ENCODE measurements around the gene HSD3B7. TPM values are rescaled to one million over a fixed set of nuclear protein-coding genes. Genes with fewer than 3 reads are reported as not detected.
A peak's percentile ranks its signal among the peaks of the same experiment; 100 is the strongest.

Gene HSD3B7
- total RNA-seq, 1 donor, result 45.6 TPM

- no peak overlapping the region for H3K4me2 ChIP-seq (ENCODE audit: insufficient read depth, low read length)
- peaks cover 74% of the 10 kb centered on the region for H3K36me3 ChIP-seq (ENCODE audit: insufficient read depth, low read length)
- H3K4me3 ChIP-seq (ENCODE audit: insufficient read depth, low read length), result no peak overlapping the region
- H2AFZ ChIP-seq (ENCODE audit: low read length), result no peak overlapping the region
- DNase-seq (ENCODE audit: insufficient read length, low spot score, missing footprints), result peak; percentile 89
- H4K20me1 ChIP-seq (ENCODE audit: insufficient read depth, low read length), result peaks cover 6% of the 10 kb centered on the region
- no peaks in the 10 kb centered on the region for H3K4me1 ChIP-seq (ENCODE audit: insufficient read depth, low read length)
- H3K27me3 ChIP-seq (ENCODE audit: insufficient read depth, low read length), result no peaks in the 10 kb centered on the region
- H3K27ac ChIP-seq (ENCODE audit: low read depth, low read length), result no peak overlapping the region
- no peak for TF ChIP-seq CTCF (IDR thresholded peaks at IDR 0.05; ENCODE audit: extremely low read depth, low read depth, low read length)
- no peaks in the 10 kb centered on the region for H3K79me2 ChIP-seq (ENCODE audit: insufficient read depth, low read length)
- H3K9me3 ChIP-seq (ENCODE audit: low read depth, low read length), result no peaks in the 10 kb centered on the region
These were observed 17.2 kb upstream of the HSD3B7 start for GRCh38 chr16:30967795-30968194.

DNA sequence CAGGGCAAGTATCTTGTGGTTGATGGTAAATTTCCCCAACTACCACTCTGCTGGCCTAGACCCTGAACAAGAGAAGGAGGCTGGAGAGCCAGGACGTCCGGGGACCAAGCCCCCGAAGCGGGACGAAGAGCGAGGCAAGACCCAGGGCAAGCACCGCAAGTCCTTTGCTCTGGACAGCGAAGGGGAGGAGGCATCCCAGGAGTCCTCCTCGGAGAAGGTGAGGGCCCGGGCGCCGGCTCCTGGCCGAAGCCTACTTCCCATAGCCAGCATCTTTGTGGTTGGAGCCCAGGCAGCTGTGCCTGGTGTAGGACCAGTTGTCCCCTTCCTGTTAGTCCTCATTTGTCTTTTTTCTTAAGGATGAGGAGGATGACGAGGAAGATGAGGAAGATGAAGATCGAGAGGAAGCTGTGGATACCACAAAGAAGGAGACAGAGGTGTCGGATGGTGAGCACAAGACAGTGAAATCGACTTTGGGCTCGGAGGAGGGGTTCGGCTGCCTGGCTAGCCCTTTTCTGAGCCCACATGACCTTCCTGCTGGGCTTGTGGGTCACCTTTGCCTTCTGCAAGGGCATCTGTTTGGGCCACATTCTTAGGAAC lies 15.7 kb upstream of the HSD3B7 start:
- Histone ChIP-seq H3K9me3 (ENCODE audit: low read depth, low read length) (no peaks in the 10 kb centered on the region), H3K4me2 (ENCODE audit: insufficient read depth, low read length) (no peak overlapping the region), H3K4me1 (ENCODE audit: insufficient read depth, low read length) (no peaks in the 10 kb centered on the region), H2AFZ (ENCODE audit: low read length) (no peak overlapping the region), H3K27me3 (ENCODE audit: insufficient read depth, low read length) (no peaks in the 10 kb centered on the region), H3K79me2 (ENCODE audit: insufficient read depth, low read length) (peaks cover 2% of the 10 kb centered on the region), H3K4me3 (ENCODE audit: insufficient read depth, low read length) (no peak overlapping the region), H4K20me1 (ENCODE audit: insufficient read depth, low read length) (peaks cover 6% of the 10 kb centered on the region), H3K27ac (ENCODE audit: low read depth, low read length) (no peak overlapping the region), H3K36me3 (ENCODE audit: insufficient read depth, low read length) (peaks cover 76% of the 10 kb centered on the region)
- DNase-seq (ENCODE audit: insufficient read length, low spot score, missing footprints), result no peak
- TF ChIP-seq CTCF (IDR thresholded peaks at IDR 0.05; ENCODE audit: extremely low read depth, low read depth, low read length), result no peak

- Histone ChIP-seq H3K4me2 (ENCODE audit: insufficient read depth, low read length) (no peak overlapping the region), H3K36me3 (ENCODE audit: insufficient read depth, low read length) (peaks cover 79% of the 10 kb centered on the region), H3K27me3 (ENCODE audit: insufficient read depth, low read length) (no peaks in the 10 kb centered on the region), H3K27ac (ENCODE audit: low read depth, low read length) (no peak overlapping the region), H3K4me3 (ENCODE audit: insufficient read depth, low read length) (no peak overlapping the region), H2AFZ (ENCODE audit: low read length) (no peak overlapping the region), H3K79me2 (ENCODE audit: insufficient read depth, low read length) (peaks cover 2% of the 10 kb centered on the region), H3K4me1 (ENCODE audit: insufficient read depth, low read length) (no peaks in the 10 kb centered on the region), H3K9me3 (ENCODE audit: low read depth, low read length) (no peaks in the 10 kb centered on the region), H4K20me1 (ENCODE audit: insufficient read depth, low read length) (peaks cover 6% of the 10 kb centered on the region)
- DNase-seq (ENCODE audit: insufficient read length, low spot score, missing footprints), result no peak
- no peak for TF ChIP-seq CTCF (IDR thresholded peaks at IDR 0.05; ENCODE audit: extremely low read depth, low read depth, low read length)
These were observed 13.7 kb upstream of the HSD3B7 start for GRCh38 chr16:30971298-30971697.

- H3K4me3 ChIP-seq (ENCODE audit: insufficient read depth, low read length), result no peak overlapping the region
- no peak overlapping the region for H2AFZ ChIP-seq (ENCODE audit: low read length)
- no peaks in the 10 kb centered on the region for H3K9me3 ChIP-seq (ENCODE audit: low read depth, low read length)
- H3K27ac ChIP-seq (ENCODE audit: low read depth, low read length), result no peak overlapping the region
- no peak overlapping the region for H3K4me2 ChIP-seq (ENCODE audit: insufficient read depth, low read length)
- H3K27me3 ChIP-seq (ENCODE audit: insufficient read depth, low read length), result no peaks in the 10 kb centered on the region
- H3K36me3 ChIP-seq (ENCODE audit: insufficient read depth, low read length), result peaks cover 75% of the 10 kb centered on the region
- H3K4me1 ChIP-seq (ENCODE audit: insufficient read depth, low read length), result no peaks in the 10 kb centered on the region
- peaks cover 8% of the 10 kb centered on the region for H4K20me1 ChIP-seq (ENCODE audit: insufficient read depth, low read length)
- H3K79me2 ChIP-seq (ENCODE audit: insufficient read depth, low read length), result peaks cover 2% of the 10 kb centered on the region
- no peak for DNase-seq (ENCODE audit: insufficient read length, low spot score, missing footprints)
- no peak for TF ChIP-seq CTCF (IDR thresholded peaks at IDR 0.05; ENCODE audit: extremely low read depth, low read depth, low read length)
These were observed 12.1 kb upstream of the HSD3B7 start for GRCh38 chr16:30972872-30973271.
